ENCODE measurements around the gene CACNA2D2.

- TF ChIP-seq CTBP1 (IDR thresholded peaks at IDR 0.05; ENCODE audit: borderline replicate concordance): no peak
- TF ChIP-seq FOXA1 (IDR thresholded peaks at IDR 0.05): no peak
- no peak for TF ChIP-seq FOXM1 (IDR thresholded peaks at IDR 0.05; ENCODE audit: borderline replicate concordance)
- no peak for TF ChIP-seq FOXK2 (IDR thresholded peaks at IDR 0.05)
- TF ChIP-seq PKNOX1 (IDR thresholded peaks at IDR 0.05): no peak
- TF ChIP-seq TARDBP (IDR thresholded peaks at IDR 0.05): no peak
- TF ChIP-seq SP1 (IDR thresholded peaks at IDR 0.05): no peak
- no peak for TF ChIP-seq NFRKB (IDR thresholded peaks at IDR 0.05)
- no peak for TF ChIP-seq ZNF384 (IDR thresholded peaks at IDR 0.05)
- TF ChIP-seq SUZ12 (IDR thresholded peaks at IDR 0.05): no peak
- TF ChIP-seq L3MBTL2 (conservative IDR thresholded peaks at IDR 0.05): no peak
- no peak for TF ChIP-seq LEF1 (IDR thresholded peaks at IDR 0.05; ENCODE audit: borderline replicate concordance)
Observed at GRCh38 chr3:50393061-50393460, 110.4 kb downstream of the CACNA2D2 start.

Measured in HEK293T (cell line).